ENCODE data around the gene MRPS10. TPM values are rescaled to one million over a fixed set of nuclear protein-coding genes. Genes with fewer than 3 reads are reported as not detected.
"Not testable (repeated sequence)": the region's sequence is repeated elsewhere in the genome, so short reads cannot be mapped to it uniquely, and the experiment has no call there.

MRPS10 gene
- total RNA-seq, 1 donor from 2014 or later: 25.1 TPM

GRCh38 chr6:42239333-42239732 lies 21.7 kb upstream of the MRPS10 start:
- DNase-seq (ENCODE audit: low spot score): no peak

GRCh38 chr6:42237857-42238256 lies 20.2 kb upstream of the MRPS10 start:
- DNase-seq (ENCODE audit: low spot score): no peak

GRCh38 chr6:42236682-42237473 lies 19.2 kb upstream of the MRPS10 start:
- DNase-seq (ENCODE audit: low spot score): no peak

- DNase-seq (ENCODE audit: low spot score): no peak
Observed at GRCh38 chr6:42236030-42236429, 18.4 kb upstream of the MRPS10 start.

GRCh38 chr6:42232035-42232434 lies 14.4 kb upstream of the MRPS10 start:
- DNase-seq (ENCODE audit: low spot score): no peak

GRCh38 chr6:42230345-42231321 lies 13.0 kb upstream of the MRPS10 start:
- no peak for DNase-seq (ENCODE audit: low spot score)

DNA sequence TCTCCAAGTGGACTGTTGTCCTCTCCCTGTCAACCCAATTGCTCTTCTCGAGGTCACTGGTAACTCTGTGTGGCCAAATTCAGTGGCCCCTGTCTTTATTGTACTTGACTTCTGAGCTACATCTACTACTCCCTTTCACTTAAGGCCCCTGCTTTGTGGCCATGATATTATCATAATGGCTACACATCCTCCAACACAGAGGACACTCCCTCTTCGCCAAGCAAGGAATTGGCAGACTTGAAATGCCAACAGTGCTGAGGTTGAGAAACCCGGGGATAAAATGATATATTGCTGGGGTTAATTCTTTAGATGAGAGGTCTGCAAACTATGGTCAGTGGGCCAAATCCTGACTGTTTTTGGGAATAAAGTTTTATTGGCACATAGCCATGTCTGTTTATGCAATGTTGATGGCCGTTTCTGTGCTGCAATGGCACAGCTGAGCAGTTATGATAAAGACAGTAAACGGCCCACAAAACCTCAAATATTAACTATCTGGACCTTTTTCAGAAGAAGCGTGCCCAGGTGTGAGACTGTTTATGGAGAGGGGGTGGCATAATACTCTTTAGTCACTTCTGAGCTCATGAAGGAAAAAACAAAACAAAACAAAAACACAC lies 12.0 kb upstream of the MRPS10 start:
- DNase-seq (ENCODE audit: low spot score): no peak

- no peak for DNase-seq (ENCODE audit: low spot score)
Observed at GRCh38 chr6:42228305-42228704, 10.6 kb upstream of the MRPS10 start.

DNA sequence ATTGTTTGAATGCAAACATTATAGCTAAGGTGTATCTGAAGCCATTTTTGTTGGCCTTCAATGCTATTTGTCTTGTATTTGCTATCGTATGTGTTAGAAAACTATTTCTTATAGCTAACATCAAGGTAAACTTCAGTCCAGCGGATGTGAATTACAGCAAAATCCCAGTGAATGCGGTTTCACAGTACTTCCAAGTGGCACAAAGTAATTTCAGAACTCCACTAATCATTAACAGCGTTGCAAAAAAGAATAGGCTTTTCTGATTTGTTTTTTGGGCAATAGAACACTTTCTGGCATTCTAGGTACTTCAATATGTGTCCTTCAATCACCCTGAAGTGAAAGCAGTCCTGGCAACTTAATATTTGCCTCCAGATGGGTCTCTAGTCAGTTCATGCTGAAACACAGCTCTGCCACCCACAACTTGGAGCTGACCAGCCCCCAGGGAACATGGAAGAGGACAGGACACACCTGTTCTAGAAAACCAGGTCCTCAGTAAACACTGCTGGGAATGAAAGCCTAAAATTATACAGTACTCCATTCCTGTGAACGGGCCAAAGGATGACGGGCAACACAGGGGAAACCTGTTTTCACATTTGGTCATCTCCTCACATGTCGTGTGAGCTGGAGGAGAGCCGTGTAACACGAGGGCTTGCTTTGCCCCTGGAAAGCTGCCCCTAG lies 9.7 kb upstream of the MRPS10 start:
- DNase-seq (ENCODE audit: low spot score): no peak

- DNase-seq (ENCODE audit: low spot score): no peak
Observed at GRCh38 chr6:42226645-42227143, 9.0 kb upstream of the MRPS10 start.

GRCh38 chr6:42226161-42226611 lies 8.5 kb upstream of the MRPS10 start:
- DNase-seq (ENCODE audit: low spot score): no peak

- no peak for DNase-seq (ENCODE audit: low spot score)
Observed at GRCh38 chr6:42225419-42225818, 7.8 kb upstream of the MRPS10 start.

DNA sequence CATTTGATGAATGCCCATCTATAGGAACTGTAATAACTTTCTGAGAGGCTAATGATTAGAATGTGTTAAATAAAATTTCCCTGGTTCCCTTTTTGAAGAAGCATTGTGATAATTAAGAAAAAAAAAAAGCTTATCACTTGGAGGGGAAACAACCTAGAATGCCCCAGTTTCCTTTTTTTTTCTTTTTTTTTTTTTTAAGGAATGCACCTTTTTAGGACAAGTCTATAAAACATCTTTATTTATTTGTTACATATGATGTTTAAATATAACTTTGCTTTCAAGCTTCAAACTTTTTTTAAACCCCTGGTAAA lies 7.3 kb upstream of the MRPS10 start:
- no peak for DNase-seq (ENCODE audit: low spot score)

DNA sequence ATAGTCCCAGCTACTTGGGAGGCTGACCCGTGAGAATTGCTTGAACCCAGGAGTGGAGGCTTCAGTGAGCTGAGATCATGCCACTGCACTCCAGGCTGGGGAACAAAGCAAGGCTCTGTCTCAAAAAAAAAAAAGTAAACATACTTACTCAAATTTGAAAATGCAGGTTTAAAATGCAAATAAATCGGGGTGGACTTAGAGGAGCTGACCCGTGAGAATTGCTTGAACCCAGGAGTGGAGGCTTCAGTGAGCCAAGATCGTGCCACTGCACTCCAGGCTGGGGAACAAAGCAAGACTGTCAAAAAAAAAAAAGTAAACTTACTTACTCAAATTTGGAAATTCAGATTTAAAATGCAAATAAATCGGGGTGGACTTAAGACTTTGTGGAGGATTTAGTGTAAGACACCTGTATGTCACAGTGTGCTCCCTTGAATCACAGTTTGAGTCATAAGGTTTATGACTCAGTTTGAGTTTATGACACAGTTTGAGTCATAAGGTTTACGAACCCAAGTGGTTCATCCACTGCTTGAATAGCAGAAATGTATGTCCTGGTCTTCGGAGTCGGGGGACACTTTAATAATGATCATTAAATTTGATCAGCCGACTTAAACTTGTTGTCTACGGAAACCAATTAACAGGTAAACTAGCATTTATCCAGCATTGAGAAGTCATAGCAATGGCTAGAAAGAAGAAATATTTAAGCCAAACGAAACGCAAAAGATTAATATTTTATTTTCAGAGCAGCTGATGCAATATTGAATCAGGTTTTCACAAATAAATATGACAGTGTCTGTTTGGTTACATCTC lies 6.8 kb upstream of the MRPS10 start:
- no peak for DNase-seq (ENCODE audit: low spot score)

- DNase-seq (ENCODE audit: low spot score): no peak
Observed at GRCh38 chr6:42222448-42222847, 4.8 kb upstream of the MRPS10 start.

DNA sequence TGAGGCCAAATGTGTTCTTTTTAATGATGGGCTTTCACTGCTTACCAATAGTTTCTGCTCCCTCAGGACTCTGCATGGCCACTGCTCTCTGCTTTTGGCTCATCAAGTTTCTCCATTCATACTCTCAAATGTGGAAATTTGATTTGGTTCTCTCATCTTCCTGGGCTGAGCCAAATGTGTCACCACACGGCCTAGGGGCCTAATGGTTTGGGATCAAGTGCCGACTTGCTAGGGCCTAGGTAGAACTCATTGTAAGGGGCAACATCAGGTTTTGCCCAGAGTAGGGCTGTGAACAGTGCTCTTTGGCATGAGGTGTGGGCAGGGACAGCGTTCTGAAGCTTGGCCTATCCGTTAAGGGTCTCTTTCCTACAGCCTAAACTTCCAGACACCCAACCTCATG lies 3.9 kb upstream of the MRPS10 start:
- no peak for DNase-seq (ENCODE audit: low spot score)

DNA sequence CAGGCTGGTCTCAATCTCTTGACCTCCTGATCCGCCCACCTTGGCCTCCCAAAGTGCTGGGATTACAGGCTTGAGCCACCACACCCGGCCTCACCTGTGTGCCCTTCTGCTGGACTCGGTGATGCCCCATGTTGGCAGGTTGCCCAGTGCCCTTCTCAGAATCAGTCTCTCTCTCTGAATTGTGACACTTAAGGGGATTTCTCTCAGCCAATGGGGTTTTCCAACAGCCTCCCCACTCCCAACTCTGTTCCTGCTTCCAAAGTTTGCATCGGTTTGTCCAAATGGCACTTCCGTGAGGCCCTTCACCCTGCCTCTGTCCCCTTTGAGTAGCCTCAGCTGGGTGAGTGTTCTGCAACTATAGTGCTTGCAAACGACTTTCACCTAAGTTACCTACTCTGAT lies 3.1 kb upstream of the MRPS10 start:
- no peak for DNase-seq (ENCODE audit: low spot score)

DNA sequence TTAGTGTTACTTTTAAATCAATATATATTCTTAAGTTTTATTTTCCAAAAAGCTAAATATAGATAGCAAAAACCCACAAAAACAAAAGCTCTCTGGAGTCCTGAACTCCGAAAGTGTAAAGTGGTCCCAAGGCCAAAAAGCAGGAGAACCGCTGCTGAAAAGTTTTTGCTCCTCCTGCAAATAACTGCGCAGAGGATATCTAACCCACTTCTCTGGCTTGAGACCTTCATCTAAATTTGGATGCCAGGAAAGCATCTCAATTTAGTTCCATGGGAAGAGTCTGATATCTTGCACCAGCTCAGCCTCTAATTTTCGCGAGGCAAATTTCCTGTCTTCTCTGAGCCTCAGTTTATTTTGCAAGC lies 523 bp downstream of the MRPS10 start:
- no peak for DNase-seq (ENCODE audit: low spot score)

DNA sequence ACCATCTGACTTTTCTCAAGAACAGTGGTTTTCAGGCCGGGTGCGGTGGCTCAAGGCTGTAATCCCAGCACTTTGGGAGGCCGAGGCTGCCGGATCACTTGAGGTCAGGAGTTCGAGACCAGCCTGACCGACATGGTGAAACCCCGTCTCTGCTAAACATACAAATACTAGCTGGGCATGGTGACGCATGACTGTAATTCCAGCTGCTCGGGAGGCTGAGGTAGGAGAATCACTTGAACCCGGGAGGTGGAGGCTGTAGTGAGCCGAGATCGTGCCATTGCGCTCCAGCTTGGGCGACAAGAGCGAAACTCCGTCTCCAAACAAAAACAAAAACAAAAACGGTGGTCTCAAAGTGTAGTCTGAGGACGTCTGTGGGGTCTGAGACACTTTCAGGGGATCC lies 1.2 kb downstream of the MRPS10 start:
- not testable (repeated sequence) for DNase-seq (ENCODE audit: low spot score)

DNA sequence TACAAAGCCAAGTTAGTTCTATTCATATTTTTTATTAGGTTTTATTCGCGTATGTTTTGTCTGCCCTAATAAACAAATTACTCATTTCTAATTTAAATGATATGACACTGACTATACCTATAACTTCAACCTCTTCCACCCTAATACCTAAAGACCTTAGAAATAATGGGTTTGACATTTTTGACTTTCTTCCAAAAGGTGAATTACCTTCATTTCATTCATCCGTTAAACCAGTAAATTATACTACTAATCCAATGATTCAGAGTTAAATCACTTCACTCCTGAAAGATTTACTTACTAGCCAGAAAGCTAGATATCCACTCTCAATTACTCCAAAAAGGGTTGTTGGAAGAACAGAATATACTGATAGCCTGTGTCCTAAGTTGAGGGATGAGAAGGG lies 5.2 kb downstream of the MRPS10 start:
- no peak for DNase-seq (ENCODE audit: low spot score)

GRCh38 chr6:42211726-42212125 lies 5.9 kb downstream of the MRPS10 start:
- DNase-seq (ENCODE audit: low spot score): no peak

Data from mucosa of gallbladder (tissue), 1 donor.